UCSD-AML1 (cell line): Measurements from ENCODE around the gene LPIN2.

Experiments
- DNase-seq: peaks from one replicate; lab custom pipeline; 2025; ENCODE audit not compliant: unreplicated experiment; lab: John Stamatoyannopoulos, UW

LPIN2 gene

DNA sequence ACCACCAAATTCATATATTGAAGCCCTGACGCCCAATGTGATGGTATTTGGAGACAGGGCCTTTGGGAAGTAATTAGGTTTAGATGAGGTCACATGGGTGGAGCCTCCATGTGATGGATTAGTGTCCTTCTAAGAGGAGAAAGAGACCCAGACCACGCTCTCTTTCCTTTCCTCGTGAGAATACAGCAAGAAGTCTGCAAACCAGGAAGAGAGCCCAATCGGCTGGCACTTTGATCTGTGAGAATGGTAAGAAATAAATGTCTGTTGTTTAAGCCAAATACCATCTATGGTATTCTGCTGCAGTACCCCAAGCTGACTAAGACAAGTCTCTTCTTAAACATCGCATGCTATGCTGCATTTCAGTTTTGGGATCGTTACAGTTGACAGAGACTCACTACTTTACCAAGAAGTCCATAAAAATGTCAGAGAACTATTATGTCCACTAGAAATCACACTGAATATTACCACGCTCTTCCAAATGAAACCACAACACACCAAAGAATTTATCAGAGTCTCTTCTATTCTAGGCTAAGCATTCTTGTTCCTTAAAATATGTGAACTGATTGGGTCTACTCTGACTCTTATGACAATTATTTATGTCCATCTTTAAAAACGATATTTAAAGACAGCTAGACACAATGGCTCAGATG lies 48.5 kb downstream of the LPIN2 start:
- DNase-seq: no peak
